DND-41 (cell line): Measurements from ENCODE around the gene PSMG4.

ENCODE experiments used
- ATAC-seq: fragments of 200-7000 bp; cut with Tn5 transposase; 3 replicates; pipeline ENCODE4 v1.9.1; 2021; ENCODE audit warnings: low read depth; ENCODE audit not compliant: insufficient read depth
- DNase-seq: peaks from one replicate; pipeline ENCODE4 v3.0.0-alpha.2; 2020
- H2AFZ ChIP-seq: 2 replicates; pipeline ENCODE4 v1.6.0; 2012; ENCODE audit warnings: low read depth, low read length
- H3K27ac ChIP-seq: 2 replicates; pipeline ENCODE4 v1.5.1; 2012; ENCODE audit warnings: low read length, inconsistent platforms
- H3K27me3 ChIP-seq: fragments of 200-600 bp; sonication (generic); 2 replicates; pipeline ENCODE4 v1.6.0; 2012; ENCODE audit warnings: low read length, mild to moderate bottlenecking, inconsistent platforms; ENCODE audit not compliant: insufficient read depth, poor library complexity
- H3K36me3 ChIP-seq: 2 replicates; pipeline ENCODE4 v1.5.1; 2012; ENCODE audit warnings: low read length, inconsistent platforms; ENCODE audit not compliant: insufficient read depth
- H3K4me1 ChIP-seq: 2 replicates; pipeline ENCODE4 v1.5.1; 2012; ENCODE audit warnings: mild to moderate bottlenecking, low read length; ENCODE audit not compliant: insufficient read depth
- H3K4me2 ChIP-seq: 2 replicates; pipeline ENCODE4 v1.6.0; 2012; ENCODE audit warnings: mild to moderate bottlenecking, moderate library complexity, low read length, inconsistent platforms; ENCODE audit not compliant: insufficient read depth
- H3K4me3 ChIP-seq, 2 experiments: fragments of 200-600 bp in 1 of 2; shearing (Covaris generic) in 1 of 2; 2 replicates each; pipeline ENCODE4 v1.5.1; 2012 to 2016; ENCODE audit warnings: inconsistent platforms in 2 of 2, low read length in 2 of 2, mild to moderate bottlenecking in 2 of 2, low read depth in 1 of 2, moderate library complexity in 1 of 2
- H3K79me2 ChIP-seq: 2 replicates; pipeline ENCODE4 v1.6.0; 2012; ENCODE audit warnings: low read length, inconsistent platforms; ENCODE audit not compliant: insufficient read depth
- H3K9ac ChIP-seq: 2 replicates; pipeline ENCODE4 v1.6.0; 2012; ENCODE audit warnings: low read depth, mild to moderate bottlenecking, inconsistent platforms, low read length, moderate library complexity
- H3K9me3 ChIP-seq: 2 replicates; pipeline ENCODE4 v1.5.1; 2012; ENCODE audit warnings: low read length, moderate library complexity, mild to moderate bottlenecking, inconsistent platforms; ENCODE audit not compliant: insufficient read depth, severe bottlenecking
- H4K20me1 ChIP-seq: 2 replicates; pipeline ENCODE4 v1.6.0; 2012; ENCODE audit warnings: low read length; ENCODE audit not compliant: insufficient read depth
- CTCF ChIP-seq: IDR thresholded peaks from 2 replicates; pipeline ENCODE4 v1.5.1; 2012; ENCODE audit warnings: borderline replicate concordance, low read length, moderate library complexity, mild to moderate bottlenecking; ENCODE audit not compliant: poor library complexity, severe bottlenecking; ENCODE audit errors: extremely low read depth
- EZH2 ChIP-seq: IDR thresholded peaks from 3 replicates; pipeline ENCODE4 v1.6.1; 2012; ENCODE audit warnings: borderline replicate concordance, low read depth, mild to moderate bottlenecking, moderate library complexity, low read length, inconsistent platforms; ENCODE audit not compliant: severe bottlenecking

Gene PSMG4

GRCh38 chr6:3315841-3316240 is 57.1 kb downstream of the PSMG4 start:
- ATAC-seq (no peak), DNase-seq (no peak)
- H3K9ac ChIP-seq = no peak overlapping the region
- H4K20me1 ChIP-seq = peaks cover 15% of the 10 kb centered on the region; the same call in 1 of the 2 replicates
- no peak overlapping the region for H3K27ac ChIP-seq
- no peaks in the 10 kb centered on the region for H3K36me3 ChIP-seq
- TF ChIP-seq EZH2 = no peak
- no peak for TF ChIP-seq CTCF
- H3K9me3 ChIP-seq = no peaks in the 10 kb centered on the region
- H3K4me2 ChIP-seq = no peak overlapping the region
- peaks cover 12% of the 10 kb centered on the region for H3K4me1 ChIP-seq
- no peaks in the 10 kb centered on the region for H3K79me2 ChIP-seq
- no peak overlapping the region for H3K4me3 ChIP-seq
- H2AFZ ChIP-seq = no peak overlapping the region
- peaks cover 38% of the 10 kb centered on the region for H3K27me3 ChIP-seq

GRCh38 chr6:3316331-3316730 is 57.6 kb downstream of the PSMG4 start:
- no peak overlapping the region for H3K27ac ChIP-seq
- H3K9ac ChIP-seq = no peak overlapping the region
- ATAC-seq (no peak), DNase-seq (no peak)
- H4K20me1 ChIP-seq = peaks cover 15% of the 10 kb centered on the region; the same call in 1 of the 2 replicates
- peaks cover 40% of the 10 kb centered on the region for H3K27me3 ChIP-seq
- H3K4me2 ChIP-seq = no peak overlapping the region
- H3K4me3 ChIP-seq = no peak overlapping the region
- TF ChIP-seq EZH2 (no peak), CTCF (no peak)
- no peaks in the 10 kb centered on the region for H3K36me3 ChIP-seq
- no peaks in the 10 kb centered on the region for H3K9me3 ChIP-seq
- no peak overlapping the region for H2AFZ ChIP-seq
- no peaks in the 10 kb centered on the region for H3K79me2 ChIP-seq
- peaks cover 12% of the 10 kb centered on the region for H3K4me1 ChIP-seq

- H3K9me3 ChIP-seq = no peaks in the 10 kb centered on the region
- no peaks in the 10 kb centered on the region for H3K79me2 ChIP-seq
- H3K27me3 ChIP-seq = peaks cover 41% of the 10 kb centered on the region
Measured at GRCh38 chr6:3316818-3317217, 58.1 kb downstream of the PSMG4 start.

More at GRCh38 chr6:3316818-3317217, 58.1 kb downstream of the PSMG4 start:
- no peak overlapping the region for H3K9ac ChIP-seq
- no peak overlapping the region for H2AFZ ChIP-seq
- TF ChIP-seq EZH2 (no peak), CTCF (no peak)
- no peak for ATAC-seq
- H3K27ac ChIP-seq = no peak overlapping the region
- H3K4me2 ChIP-seq = no peak overlapping the region
- no peak overlapping the region for H3K4me3 ChIP-seq
- peaks cover 15% of the 10 kb centered on the region; the same call in 1 of the 2 replicates for H4K20me1 ChIP-seq
- peaks cover 12% of the 10 kb centered on the region for H3K4me1 ChIP-seq
- DNase-seq = no peak
- H3K36me3 ChIP-seq = no peaks in the 10 kb centered on the region
